NB4 (cell line): ENCODE data around the gene ARL8A.

Experiments used
- CTCF ChIP-seq: IDR thresholded peaks from one replicate; pipeline ENCODE4 v1.5.1; 2012; ENCODE audit warnings: low read depth, low read length
- MAX ChIP-seq: IDR thresholded peaks from 2 replicates; pipeline ENCODE4 v1.6.1; 2011; ENCODE audit warnings: low read depth, low read length
- POLR2A ChIP-seq: IDR thresholded peaks from 2 replicates; pipeline ENCODE4 v1.6.1; 2011; ENCODE audit warnings: mild to moderate bottlenecking; ENCODE audit not compliant: insufficient read length; ENCODE audit errors: extremely low read depth

GRCh38 chr1:202124142-202124541, 20.4 kb downstream of the ARL8A start:
- TF ChIP-seq CTCF (no peak), POLR2A (no peak), MAX (no peak)
